Body of pancreas (tissue), 4 donors: Measurements from ENCODE around the gene IP6K2. TPM values are rescaled to one million over a fixed set of nuclear protein-coding genes. Genes with fewer than 3 reads are reported as not detected.

Source experiments
- ATAC-seq: fragments of 150-250 bp; one replicate; pipeline ENCODE4 v1.9.1; 2016
- DNase-seq, 4 donors: peaks; one replicate each; pipeline ENCODE4 v3.0.0-alpha.2; 2019
- H3K27ac ChIP-seq, 4 donors: fragments of 200-600 bp; sonication (generic); 1 replicate in 3 of 4; 2 replicates in 1 of 4; pipeline versions ENCODE4 v1.5.1 to v1.6.1; 2016 to 2019; ENCODE audit warnings: mild to moderate bottlenecking in 1 of 4, mixed read lengths in 1 of 4, moderate library complexity in 1 of 4
- H3K27me3 ChIP-seq, 2 donors: fragments of 200-600 bp; sonication (generic); one replicate each; pipeline ENCODE4 v1.6.0; 2016; ENCODE audit warnings: mild to moderate bottlenecking in 1 of 2
- H3K36me3 ChIP-seq, 2 donors: fragments of 200-600 bp; sonication (generic); replicated peaks in 1 of 2; 2 replicates each; pipeline ENCODE4 v1.5.1; 2016; ENCODE audit warnings: low read depth in 2 of 2; ENCODE audit not compliant: insufficient read depth in 1 of 2
- H3K4me1 ChIP-seq: fragments of 200-600 bp; sonication (generic); one replicate; pipeline ENCODE4 v1.6.0; 2016
- H3K4me3 ChIP-seq, 2 donors: fragments of 200-600 bp; sonication (generic); 1 replicate in 1 of 2; 2 replicates in 1 of 2; pipeline ENCODE4 v1.5.1; 2016 to 2019
- H3K9me3 ChIP-seq, 3 donors: fragments of 200-600 bp; sonication (generic); 1 replicate in 2 of 3; 2 replicates in 1 of 3; pipeline ENCODE4 v1.5.1; 2016
- POLR2A ChIP-seq, 3 donors: fragments of 450-650 bp; IDR thresholded peaks; one replicate each; pipeline ENCODE4 v1.6.1; 2016; ENCODE audit warnings: antibody characterized with exemption in 3 of 3, mild to moderate bottlenecking in 2 of 3
- WGBS, 2 donors: methylation state at CpG; one replicate each; pipeline ENCODE4 v1.1.5; 2017; 5-methylcytosine and 5-hydroxymethylcytosine counted together
- intact Hi-C: fragments of 100-400 bp; cut with DNase I; formaldehyde crosslinking; loops from one replicate; pipeline ENCODE4 v1.15.1; 2023
- total RNA-seq, 2 donors: library from RNA; depleted of rRNA; stranded (reverse); fragments of >200 nt; gene quantifications; one replicate each; pipeline ENCODE4 v1.1.0, GENCODE V29; 2016
- TF ChIP-seq, protein P1 (sequence below), 7 experiments: fragments of 450-650 bp in 4 of 7; fragments of 200-600 bp in 3 of 7; sonication (generic) in 3 of 7; IDR thresholded peaks; one replicate each; pipeline ENCODE4 v1.5.1; 2016 to 2019; ENCODE audit warnings: antibody characterized with exemption in 7 of 7

Gene IP6K2
- total RNA-seq, 2 donors from 2014 or later, result 67.5 to 138 TPM

DNA sequence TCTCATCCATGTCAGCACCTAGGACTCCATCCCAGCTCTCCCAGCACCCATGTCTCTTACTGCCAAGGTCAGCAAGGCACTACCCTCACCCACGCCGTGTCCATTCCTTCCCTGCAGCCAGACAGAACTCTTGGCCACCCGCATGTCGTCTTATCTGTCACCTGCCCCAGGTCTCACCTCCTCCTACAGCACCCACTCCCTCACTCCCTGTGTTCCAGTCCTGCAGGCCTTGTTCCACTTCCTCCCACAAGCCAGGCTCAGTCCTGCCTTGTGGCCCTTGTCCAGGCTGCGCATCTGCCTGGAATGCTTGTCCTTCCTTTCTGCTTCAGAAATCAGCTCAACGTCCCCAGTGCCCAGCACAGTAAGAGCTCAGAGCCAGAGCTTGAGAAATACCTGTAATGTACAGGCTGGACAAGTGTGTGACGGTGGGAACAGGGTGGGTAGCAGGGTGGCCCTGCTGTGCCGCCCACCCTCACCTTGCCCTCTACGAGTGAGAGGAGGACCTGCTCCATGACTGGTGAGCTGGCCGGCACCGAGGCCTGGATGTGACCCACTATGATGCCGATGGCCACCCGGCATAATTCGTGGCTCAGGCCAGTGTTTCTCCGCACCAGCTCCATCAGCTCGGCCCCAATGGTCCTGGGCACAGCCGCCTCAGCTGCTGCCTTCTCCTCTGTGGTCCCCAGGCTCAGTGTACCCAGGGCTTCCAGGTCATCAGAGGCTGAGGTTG, 36.0 kb downstream of the IP6K2 start:
- 84 to 89% methylated on average over 9 to 17 of the region's 17 CpGs for WGBS, 2 donors
- no peaks in the 10 kb centered on the region for H3K27me3 ChIP-seq
- no peak overlapping the region for H3K27ac ChIP-seq
- intact Hi-C loops, result no loop called here
- H3K36me3 ChIP-seq, result peaks cover 0 to 2% of the 10 kb centered on the region in 2 donors
- no peak for TF ChIP-seq POLR2A (IDR thresholded peaks at IDR 0.05)
- TF ChIP-seq, protein P1, sequence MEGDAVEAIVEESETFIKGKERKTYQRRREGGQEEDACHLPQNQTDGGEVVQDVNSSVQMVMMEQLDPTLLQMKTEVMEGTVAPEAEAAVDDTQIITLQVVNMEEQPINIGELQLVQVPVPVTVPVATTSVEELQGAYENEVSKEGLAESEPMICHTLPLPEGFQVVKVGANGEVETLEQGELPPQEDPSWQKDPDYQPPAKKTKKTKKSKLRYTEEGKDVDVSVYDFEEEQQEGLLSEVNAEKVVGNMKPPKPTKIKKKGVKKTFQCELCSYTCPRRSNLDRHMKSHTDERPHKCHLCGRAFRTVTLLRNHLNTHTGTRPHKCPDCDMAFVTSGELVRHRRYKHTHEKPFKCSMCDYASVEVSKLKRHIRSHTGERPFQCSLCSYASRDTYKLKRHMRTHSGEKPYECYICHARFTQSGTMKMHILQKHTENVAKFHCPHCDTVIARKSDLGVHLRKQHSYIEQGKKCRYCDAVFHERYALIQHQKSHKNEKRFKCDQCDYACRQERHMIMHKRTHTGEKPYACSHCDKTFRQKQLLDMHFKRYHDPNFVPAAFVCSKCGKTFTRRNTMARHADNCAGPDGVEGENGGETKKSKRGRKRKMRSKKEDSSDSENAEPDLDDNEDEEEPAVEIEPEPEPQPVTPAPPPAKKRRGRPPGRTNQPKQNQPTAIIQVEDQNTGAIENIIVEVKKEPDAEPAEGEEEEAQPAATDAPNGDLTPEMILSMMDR (IDR thresholded peaks at IDR 0.05), result no peak
- ATAC-seq (no peak), DNase-seq (no peak)
- no peak overlapping the region for H3K4me3 ChIP-seq
- peaks cover 21% of the 10 kb centered on the region for H3K4me1 ChIP-seq
- no peaks in the 10 kb centered on the region for H3K9me3 ChIP-seq

- no peak overlapping the region for H3K4me3 ChIP-seq
- H3K36me3 ChIP-seq, result peaks cover 0 to 2% of the 10 kb centered on the region in 2 donors
- H3K27ac ChIP-seq, result no peak overlapping the region
- 88 to 91% methylated on average over 15 to 20 of the region's 20 CpGs for WGBS, 2 donors
- intact Hi-C loops, result no loop called here
- TF ChIP-seq POLR2A (IDR thresholded peaks at IDR 0.05), result no peak
- TF ChIP-seq, protein P1 (IDR thresholded peaks at IDR 0.05), result no peak
- H3K27me3 ChIP-seq, result no peaks in the 10 kb centered on the region
- peaks cover 18% of the 10 kb centered on the region for H3K4me1 ChIP-seq
- ATAC-seq, result no peak
- no peaks in the 10 kb centered on the region for H3K9me3 ChIP-seq
- DNase-seq, result no peak
Measured at GRCh38 chr3:48679411-48680391, 37.3 kb downstream of the IP6K2 start.

DNA sequence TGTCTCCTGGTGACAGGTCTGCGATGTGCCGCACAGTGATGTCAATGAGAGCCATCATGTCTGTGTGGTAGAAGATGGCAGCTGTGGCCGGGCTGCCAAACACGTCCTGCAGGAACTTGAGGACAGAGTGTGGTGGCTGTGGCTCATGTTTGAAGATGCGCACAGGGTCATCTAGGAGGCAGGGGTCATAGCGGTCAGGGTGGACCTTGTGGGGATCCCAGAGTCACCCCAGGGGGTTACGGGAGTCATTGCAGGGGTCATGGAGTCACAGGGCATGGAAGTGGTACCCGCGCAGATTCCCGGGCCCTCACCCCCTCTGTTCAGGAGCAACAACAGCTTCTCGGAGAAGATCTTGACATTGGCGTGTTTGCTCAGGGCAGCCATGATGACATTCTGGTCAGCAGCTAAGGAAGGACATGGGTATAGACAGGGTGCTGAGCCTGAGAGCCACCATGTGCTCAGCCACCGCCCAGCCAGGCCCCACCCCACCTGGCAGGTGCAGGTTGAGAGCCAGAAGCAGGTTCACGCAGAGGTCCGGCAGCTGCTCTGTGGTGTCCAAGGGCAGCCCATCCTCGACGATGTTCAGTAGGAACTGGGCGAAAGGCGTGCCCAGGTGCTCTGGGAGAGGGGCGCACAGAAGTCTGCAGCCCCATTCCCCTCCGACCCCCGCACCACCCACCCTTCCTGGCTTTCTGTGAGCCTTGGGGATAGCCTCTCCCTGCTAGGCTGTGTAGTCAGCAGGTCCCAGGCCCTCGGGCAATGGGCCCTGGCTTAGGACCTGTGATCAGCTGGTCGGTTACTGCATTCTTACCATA, 38.2 kb downstream of the IP6K2 start:
- DNase-seq (no peak), ATAC-seq (no peak)
- Histone ChIP-seq H3K9me3 (no peaks in the 10 kb centered on the region), H3K36me3 (peaks cover 0 to 2% of the 10 kb centered on the region in 2 donors), H3K4me1 (peaks cover 9% of the 10 kb centered on the region), H3K4me3 (no peak overlapping the region), H3K27ac (no peak overlapping the region), H3K27me3 (no peaks in the 10 kb centered on the region)
- intact Hi-C loops, result no loop called here
- 92 to 94% methylated on average over 9 to 19 of the region's 24 CpGs for WGBS, 2 donors
- TF ChIP-seq POLR2A (IDR thresholded peaks at IDR 0.05), result no peak
- TF ChIP-seq, protein P1 (IDR thresholded peaks at IDR 0.05), result no peak

DNA sequence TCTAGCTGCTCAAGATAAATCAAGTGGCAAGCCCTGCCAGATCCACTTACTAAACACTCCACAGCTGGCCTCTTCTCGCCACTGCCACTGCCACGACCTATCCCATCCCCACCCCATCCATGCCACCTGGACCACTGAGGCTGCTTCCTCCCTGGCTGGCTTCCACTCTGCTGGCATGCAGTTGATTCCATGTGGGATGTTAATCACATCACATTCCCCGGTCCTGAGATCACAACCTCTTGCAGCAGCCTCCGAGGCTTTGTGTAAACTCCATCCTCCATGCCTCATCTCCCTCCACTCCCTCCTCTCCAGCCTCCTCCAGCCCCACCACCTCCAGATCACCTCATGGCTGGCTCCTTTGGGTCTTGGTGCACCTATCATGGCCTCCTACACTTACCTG, 39.0 kb downstream of the IP6K2 start:
- ATAC-seq, result no peak
- peaks cover 0 to 2% of the 10 kb centered on the region in 2 donors for H3K36me3 ChIP-seq
- intact Hi-C loops, result no loop called here

More for the DNA sequence above, 39.0 kb downstream of the IP6K2 start:
- Histone ChIP-seq H3K4me3 (no peak overlapping the region), H3K4me1 (peaks cover 2% of the 10 kb centered on the region), H3K27me3 (no peaks in the 10 kb centered on the region), H3K27ac (no peak overlapping the region), H3K9me3 (no peaks in the 10 kb centered on the region)
- DNase-seq, result no peak
- 62 to 76% methylated on average over 4 of the region's 4 CpGs for WGBS, 2 donors
- TF ChIP-seq, protein P1 (IDR thresholded peaks at IDR 0.05), result no peak
- TF ChIP-seq POLR2A (IDR thresholded peaks at IDR 0.05), result no peak
